ENCODE results near the gene NUCB1.

DNA sequence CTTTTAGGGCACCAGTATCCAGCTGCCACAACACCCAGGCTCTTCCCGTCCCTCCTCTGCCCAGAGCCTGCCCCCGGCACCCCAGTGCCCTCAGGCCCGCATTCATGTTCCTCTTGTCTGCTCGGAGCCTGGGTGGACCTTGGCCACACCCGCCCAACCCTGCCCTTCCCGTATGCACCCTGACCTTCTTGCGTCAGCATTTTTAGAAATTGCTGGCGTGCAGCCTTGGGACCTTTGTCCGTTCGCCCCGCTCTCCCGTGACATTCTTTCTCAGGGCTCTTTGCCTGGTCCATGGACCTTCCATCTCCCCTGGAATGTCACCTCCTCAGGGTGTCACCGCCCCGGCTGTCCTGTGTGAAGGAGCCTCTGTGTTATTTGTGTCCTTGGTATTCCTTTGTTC is 7.6 kb downstream of the NUCB1 start:
- TF ChIP-seq CTCF (IDR thresholded peaks at IDR 0.05) (no peak), POLR2A (IDR thresholded peaks at IDR 0.05) (no peak), POLR2AphosphoS5 (IDR thresholded peaks at IDR 0.05) (no peak)
